WERI-Rb-1 (cell line): ENCODE measurements around the gene MAST4.

Experiments
- DNase-seq: peaks from one replicate; pipeline ENCODE4 v3.0.0-alpha.2; 2020
- H3K27ac ChIP-seq: fragments of 250-450 bp; sonication (Bioruptor Pico); 2 replicates; pipeline ENCODE4 v1.5.1; 2020; ENCODE audit warnings: mild to moderate bottlenecking, moderate library complexity
- H3K27me3 ChIP-seq: fragments of 250-450 bp; sonication (Bioruptor Pico); 2 replicates; pipeline ENCODE4 v1.5.1; 2021; ENCODE audit warnings: mild to moderate bottlenecking, low read depth, moderate library complexity; ENCODE audit not compliant: insufficient read depth, severe bottlenecking
- H3K36me3 ChIP-seq: fragments of 250-450 bp; sonication (Bioruptor Pico); 2 replicates; pipeline ENCODE4 v1.5.1; 2020; ENCODE audit warnings: mild to moderate bottlenecking, moderate library complexity
- H3K4me3 ChIP-seq: 2 replicates; pipeline ENCODE4 v1.5.1; 2011; ENCODE audit warnings: low read depth, mild to moderate bottlenecking, control low read depth, low read length
- H3K9me3 ChIP-seq: fragments of 250-450 bp; sonication (Bioruptor Pico); 2 replicates; pipeline ENCODE4 v1.5.1; 2021; ENCODE audit warnings: mild to moderate bottlenecking, moderate library complexity; ENCODE audit not compliant: severe bottlenecking
- CTCF ChIP-seq: IDR thresholded peaks from 2 replicates; pipeline ENCODE4 v1.5.1; 2011; ENCODE audit warnings: low read depth, mild to moderate bottlenecking, control low read depth, inconsistent platforms, low read length

Gene MAST4

GRCh38 chr5:67059744-67060490 lies 463.7 kb downstream of the MAST4 start:
- no peak for DNase-seq
- no peaks in the 10 kb centered on the region for H3K27me3 ChIP-seq
- no peak for TF ChIP-seq CTCF
- H3K9me3 ChIP-seq = no peaks in the 10 kb centered on the region
- H3K4me3 ChIP-seq = no peak overlapping the region
- no peak overlapping the region for H3K27ac ChIP-seq
- no peaks in the 10 kb centered on the region for H3K36me3 ChIP-seq

GRCh38 chr5:67061511-67061910 lies 465.3 kb downstream of the MAST4 start:
- Histone ChIP-seq H3K27ac (no peak overlapping the region), H3K27me3 (no peaks in the 10 kb centered on the region), H3K9me3 (no peaks in the 10 kb centered on the region), H3K4me3 (no peak overlapping the region), H3K36me3 (no peaks in the 10 kb centered on the region)
- DNase-seq = no peak
- no peak for TF ChIP-seq CTCF

- DNase-seq = no peak
- no peaks in the 10 kb centered on the region for H3K27me3 ChIP-seq
- no peaks in the 10 kb centered on the region for H3K36me3 ChIP-seq
- TF ChIP-seq CTCF = no peak
- H3K4me3 ChIP-seq = no peak overlapping the region
- no peak overlapping the region for H3K27ac ChIP-seq
- no peaks in the 10 kb centered on the region for H3K9me3 ChIP-seq
Measured at GRCh38 chr5:67063055-67063454, 466.9 kb downstream of the MAST4 start.

- no peak for TF ChIP-seq CTCF
- H3K9me3 ChIP-seq = no peaks in the 10 kb centered on the region
- no peaks in the 10 kb centered on the region for H3K36me3 ChIP-seq
- no peak for DNase-seq
- no peaks in the 10 kb centered on the region for H3K27me3 ChIP-seq
- no peak overlapping the region for H3K4me3 ChIP-seq
- no peak overlapping the region for H3K27ac ChIP-seq
Measured at GRCh38 chr5:67063791-67064190, 467.6 kb downstream of the MAST4 start.

- Histone ChIP-seq H3K4me3 (no peak overlapping the region), H3K27me3 (no peaks in the 10 kb centered on the region), H3K9me3 (no peaks in the 10 kb centered on the region), H3K36me3 (no peaks in the 10 kb centered on the region), H3K27ac (no peak overlapping the region)
- TF ChIP-seq CTCF = no peak
- DNase-seq = no peak
Measured at GRCh38 chr5:67065237-67065636, 469.0 kb downstream of the MAST4 start.

- H3K27me3 ChIP-seq = no peaks in the 10 kb centered on the region
- no peaks in the 10 kb centered on the region for H3K9me3 ChIP-seq
- no peak overlapping the region for H3K4me3 ChIP-seq
- no peak overlapping the region for H3K27ac ChIP-seq
- no peaks in the 10 kb centered on the region for H3K36me3 ChIP-seq
- no peak for DNase-seq
- TF ChIP-seq CTCF = no peak
Measured at GRCh38 chr5:67065696-67066095, 469.5 kb downstream of the MAST4 start.
